HUDEP-2 (cell line): ENCODE results near the gene C19orf47.

ENCODE experiments used
- DNase-seq, 76 experiments: peaks; one replicate each; lab custom pipeline; 2025; ENCODE audit not compliant: unreplicated experiment in 76 of 76; lab: John Stamatoyannopoulos, UW

Gene C19orf47

DNA sequence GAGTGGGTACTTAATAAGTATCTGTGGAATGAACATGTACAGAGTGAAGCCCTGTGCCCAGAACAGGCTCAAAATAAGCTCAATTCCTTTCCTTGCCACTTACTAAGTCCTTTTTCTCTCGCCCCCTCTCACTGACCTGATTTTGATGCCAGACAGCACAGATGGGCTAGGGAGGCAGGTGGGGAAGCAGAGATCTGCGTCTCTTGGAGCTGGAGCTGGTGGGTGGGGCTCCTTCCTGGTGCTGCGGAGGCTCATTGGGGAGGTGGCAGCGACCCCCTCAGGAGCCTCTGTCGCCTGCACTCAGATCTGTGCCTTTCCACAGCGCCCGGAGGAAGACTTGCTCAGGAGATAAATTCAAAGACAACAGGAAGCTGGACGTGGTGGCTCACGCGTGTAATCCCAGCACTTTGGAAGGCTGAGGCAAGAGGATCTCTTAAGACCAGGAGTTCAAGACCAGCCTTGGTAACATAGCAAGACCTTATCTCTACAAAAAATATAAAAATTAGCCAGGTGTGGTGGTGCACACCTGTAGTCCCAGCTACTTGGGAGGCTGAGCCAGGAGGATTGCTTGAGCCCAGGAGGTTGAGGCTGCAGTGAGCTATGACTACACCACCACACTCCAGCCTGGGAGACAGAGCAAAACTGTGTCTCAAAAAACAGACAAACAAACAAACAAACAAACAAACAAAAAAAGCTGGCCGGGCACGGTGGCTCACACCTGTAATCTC lies 77.7 kb downstream of the C19orf47 start:
- DNase-seq = no peak
